ENCODE measurements around the gene RASL10A. TPM values are rescaled to one million over a fixed set of nuclear protein-coding genes. Genes with fewer than 3 reads are reported as not detected.

The RASL10A gene
- total and polyA plus RNA-seq, 5 donors from 2014 or later = not detected

DNA sequence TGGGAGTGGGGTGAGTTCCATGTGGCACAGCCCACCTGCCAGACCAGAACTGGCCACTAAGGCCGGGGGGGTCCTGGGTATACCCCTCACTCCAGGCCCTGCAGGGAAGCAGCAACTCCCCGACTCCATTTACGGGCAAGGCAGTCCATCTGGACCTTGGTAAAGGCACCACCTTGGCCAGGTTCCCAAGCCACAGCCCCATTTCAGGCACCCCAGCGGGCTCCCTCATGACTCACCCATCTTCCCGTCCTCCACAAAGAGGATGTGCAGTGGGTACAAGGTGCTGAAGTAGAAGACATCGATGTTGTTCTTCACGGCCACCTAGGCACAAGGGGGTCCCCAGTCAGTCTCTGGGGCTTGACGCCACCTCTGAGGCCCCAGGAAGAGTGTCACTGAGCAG lies 15.7 kb upstream of the RASL10A start:
- Histone ChIP-seq H3K4me1 (ENCODE audit: control insufficient read depth, insufficient read depth, low read length, poor library complexity, severe bottlenecking) (no peaks in the 10 kb centered on the region), H3K27me3 (ENCODE audit: control insufficient read depth, insufficient read depth, low read length) (no peaks in the 10 kb centered on the region), H3K27ac (ENCODE audit: insufficient read depth, low read length, poor library complexity, severe bottlenecking) (no peak overlapping the region), H3K4me3 (ENCODE audit: low read depth, low read length) (no peak overlapping the region), H3K9me3 (ENCODE audit: control insufficient read depth in 2 of 2, low read length in 2 of 2) (no peaks in the 10 kb centered on the region), H3K36me3 (ENCODE audit: control insufficient read depth, insufficient read depth, low read length) (peaks cover 65% of the 10 kb centered on the region)
- Mint-ChIP-seq H3K36me3 (peaks cover 27% of the 10 kb centered on the region), H3K4me1 (no peaks in the 10 kb centered on the region), H3K9me3 (no peaks in the 10 kb centered on the region), H3K4me3 (no peak overlapping the region), H3K27me3 (no peaks in the 10 kb centered on the region), H3K27ac (no peak overlapping the region)
- no peak for DNase-seq
- ATAC-seq (ENCODE audit: low read depth in 2 of 2) = no peak

DNA sequence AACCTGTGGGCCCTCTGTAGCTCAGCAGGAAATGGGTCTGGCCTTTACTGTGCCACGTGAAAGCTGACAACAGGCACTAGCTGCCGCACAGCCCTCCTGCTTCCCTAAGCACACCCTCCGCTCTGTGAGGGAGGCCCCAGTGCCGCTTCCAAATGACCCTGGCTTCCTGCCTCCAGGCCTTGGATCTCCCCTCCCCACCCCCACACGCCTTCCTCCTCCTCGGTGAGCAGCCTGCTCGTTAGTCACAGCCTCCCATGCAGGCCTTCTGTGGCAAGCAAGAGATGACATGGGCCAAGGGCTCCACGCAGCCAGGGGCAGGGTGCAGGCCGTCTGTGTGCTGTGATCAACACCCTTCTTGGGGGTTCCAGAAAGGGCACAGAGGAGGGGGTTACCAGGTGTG lies 15.3 kb upstream of the RASL10A start:
- ATAC-seq (ENCODE audit: low read depth in 2 of 2) = no peak
- H3K9me3 ChIP-seq (ENCODE audit: control insufficient read depth in 2 of 2, low read length in 2 of 2) = no peaks in the 10 kb centered on the region
- Mint-ChIP-seq H3K4me3 (no peak overlapping the region), H3K4me1 (no peaks in the 10 kb centered on the region), H3K36me3 (peaks cover 22% of the 10 kb centered on the region), H3K27ac (no peak overlapping the region), H3K9me3 (no peaks in the 10 kb centered on the region), H3K27me3 (no peaks in the 10 kb centered on the region)
- no peaks in the 10 kb centered on the region for H3K4me1 ChIP-seq (ENCODE audit: control insufficient read depth, insufficient read depth, low read length, poor library complexity, severe bottlenecking)
- no peak overlapping the region for H3K4me3 ChIP-seq (ENCODE audit: low read depth, low read length)
- H3K27me3 ChIP-seq (ENCODE audit: control insufficient read depth, insufficient read depth, low read length) = no peaks in the 10 kb centered on the region
- H3K27ac ChIP-seq (ENCODE audit: insufficient read depth, low read length, poor library complexity, severe bottlenecking) = no peak overlapping the region
- no peak for DNase-seq
- H3K36me3 ChIP-seq (ENCODE audit: control insufficient read depth, insufficient read depth, low read length) = peaks cover 61% of the 10 kb centered on the region

DNA sequence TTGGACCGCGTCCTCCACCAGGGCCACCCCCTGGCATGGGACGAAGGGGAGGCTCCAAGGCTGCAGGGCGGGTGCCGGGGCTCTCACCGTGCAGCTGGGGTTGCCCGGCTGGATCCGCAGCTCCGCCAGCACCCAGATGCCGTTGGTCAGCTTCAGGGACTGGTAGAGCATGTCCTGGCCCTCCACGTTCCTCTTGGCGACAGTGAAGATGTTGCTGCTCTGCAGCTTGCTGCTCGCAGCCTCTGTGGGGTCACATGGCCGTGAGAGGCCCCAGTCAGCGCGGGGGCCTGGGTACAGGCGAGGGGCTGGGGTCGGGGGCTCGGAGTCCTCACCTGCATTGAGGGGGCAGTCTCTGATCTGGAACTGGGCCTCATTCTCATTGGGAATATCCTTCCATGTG lies 14.8 kb upstream of the RASL10A start:
- DNase-seq (no peak), ATAC-seq (ENCODE audit: low read depth in 2 of 2) (no peak)
- Mint-ChIP-seq H3K27me3 (no peaks in the 10 kb centered on the region), H3K4me3 (no peak overlapping the region), H3K9me3 (no peaks in the 10 kb centered on the region), H3K4me1 (no peaks in the 10 kb centered on the region), H3K27ac (no peak overlapping the region), H3K36me3 (peaks cover 18% of the 10 kb centered on the region)
- Histone ChIP-seq H3K27me3 (ENCODE audit: control insufficient read depth, insufficient read depth, low read length) (no peaks in the 10 kb centered on the region), H3K27ac (ENCODE audit: insufficient read depth, low read length, poor library complexity, severe bottlenecking) (no peak overlapping the region), H3K9me3 (ENCODE audit: control insufficient read depth in 2 of 2, low read length in 2 of 2) (no peaks in the 10 kb centered on the region), H3K4me1 (ENCODE audit: control insufficient read depth, insufficient read depth, low read length, poor library complexity, severe bottlenecking) (no peaks in the 10 kb centered on the region), H3K36me3 (ENCODE audit: control insufficient read depth, insufficient read depth, low read length) (peaks cover 58% of the 10 kb centered on the region), H3K4me3 (ENCODE audit: low read depth, low read length) (no peak overlapping the region)

DNA sequence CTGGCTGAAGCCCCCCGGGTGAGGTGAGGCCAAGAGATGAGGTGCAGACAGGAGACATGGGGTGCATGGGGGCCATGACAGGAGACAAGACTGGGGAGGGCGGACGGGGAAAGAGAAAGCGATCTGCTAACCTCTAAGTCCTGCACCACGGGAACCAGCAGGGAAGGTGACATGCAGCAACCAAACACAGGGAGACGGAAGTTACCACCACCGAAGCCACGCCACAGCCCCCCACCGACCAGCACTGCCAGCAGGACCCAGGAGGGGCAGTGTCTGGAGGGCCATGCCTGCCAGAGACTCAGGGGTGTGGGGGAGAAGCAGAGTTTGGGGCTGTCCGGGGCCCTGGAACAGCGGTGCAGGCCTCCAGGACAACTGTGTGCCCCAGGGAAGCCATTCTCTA lies 14.1 kb upstream of the RASL10A start:
- no peaks in the 10 kb centered on the region for H3K27me3 Mint-ChIP-seq
- DNase-seq = no peak
- H3K9me3 ChIP-seq (ENCODE audit: control insufficient read depth in 2 of 2, low read length in 2 of 2) = no peaks in the 10 kb centered on the region
- H3K27me3 ChIP-seq (ENCODE audit: control insufficient read depth, insufficient read depth, low read length) = no peaks in the 10 kb centered on the region
- no peak overlapping the region for H3K4me3 ChIP-seq (ENCODE audit: low read depth, low read length)
- no peak overlapping the region for H3K27ac ChIP-seq (ENCODE audit: insufficient read depth, low read length, poor library complexity, severe bottlenecking)
- H3K4me1 ChIP-seq (ENCODE audit: control insufficient read depth, insufficient read depth, low read length, poor library complexity, severe bottlenecking) = no peaks in the 10 kb centered on the region
- H3K4me3 Mint-ChIP-seq = no peak overlapping the region
- H3K36me3 Mint-ChIP-seq = peaks cover 11% of the 10 kb centered on the region
- no peak overlapping the region for H3K27ac Mint-ChIP-seq
- H3K36me3 ChIP-seq (ENCODE audit: control insufficient read depth, insufficient read depth, low read length) = peaks cover 52% of the 10 kb centered on the region
- ATAC-seq (ENCODE audit: low read depth in 2 of 2) = no peak
- no peaks in the 10 kb centered on the region for H3K4me1 Mint-ChIP-seq
- H3K9me3 Mint-ChIP-seq = no peaks in the 10 kb centered on the region

DNA sequence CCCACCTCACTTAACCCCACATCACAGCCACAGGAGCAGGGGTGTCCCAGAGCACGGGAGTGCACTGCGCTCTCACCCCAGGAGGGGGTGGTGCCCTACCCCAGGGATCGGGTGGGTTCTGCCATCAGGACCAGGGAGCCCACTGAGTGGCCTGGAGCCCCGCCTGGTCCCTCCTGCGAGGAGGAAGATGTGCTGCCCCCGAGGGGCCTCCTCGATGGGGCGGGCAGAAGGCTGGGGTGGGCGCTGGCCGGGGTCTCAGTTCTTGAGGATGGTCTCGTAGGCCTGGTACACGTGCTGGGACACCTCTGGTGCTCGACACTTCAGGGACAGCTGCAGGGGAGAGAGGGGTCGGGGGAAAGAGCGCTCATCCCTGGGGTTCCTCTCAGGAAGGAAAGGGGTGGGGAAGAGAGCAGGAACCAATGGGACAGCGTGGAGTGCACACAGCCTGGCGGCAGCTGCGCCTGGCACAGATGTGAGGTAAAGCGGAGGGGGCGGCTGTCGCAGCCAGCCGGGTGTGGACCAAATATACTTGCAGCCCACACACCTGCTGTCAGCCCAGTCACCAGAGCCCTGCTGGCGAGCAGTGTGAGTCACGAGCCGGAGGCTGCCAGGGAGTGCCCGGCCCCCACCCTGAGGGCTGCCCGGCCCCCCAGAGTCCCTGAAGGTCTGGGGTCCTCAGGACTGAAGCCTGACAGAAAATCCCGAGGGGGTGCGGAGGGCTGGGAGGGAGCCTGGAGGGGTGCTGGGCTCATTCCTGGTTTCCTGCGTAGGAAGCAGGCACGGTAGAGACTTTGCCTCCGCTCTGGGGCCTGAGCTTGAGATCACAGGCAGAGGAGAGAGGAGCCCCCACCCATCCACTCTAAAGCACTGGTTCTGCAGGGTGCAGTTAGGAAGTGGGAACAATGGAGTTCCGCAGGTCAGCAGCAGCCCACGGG lies 13.3 kb upstream of the RASL10A start:
- H3K9me3 ChIP-seq (ENCODE audit: control insufficient read depth in 2 of 2, low read length in 2 of 2) = no peaks in the 10 kb centered on the region
- no peak for ATAC-seq (ENCODE audit: low read depth in 2 of 2)
- peaks cover 11% of the 10 kb centered on the region for H3K36me3 Mint-ChIP-seq
- no peaks in the 10 kb centered on the region for H3K9me3 Mint-ChIP-seq
- no peak overlapping the region for H3K27ac Mint-ChIP-seq
- no peak for DNase-seq
- no peaks in the 10 kb centered on the region for H3K27me3 ChIP-seq (ENCODE audit: control insufficient read depth, insufficient read depth, low read length)
- H3K4me3 Mint-ChIP-seq = no peak overlapping the region
- H3K4me1 ChIP-seq (ENCODE audit: control insufficient read depth, insufficient read depth, low read length, poor library complexity, severe bottlenecking) = no peaks in the 10 kb centered on the region
- H3K27me3 Mint-ChIP-seq = no peaks in the 10 kb centered on the region
- peaks cover 0 to under 1% (median 0%) of the 10 kb centered on the region in 4 donors for H3K4me1 Mint-ChIP-seq
- no peak overlapping the region for H3K27ac ChIP-seq (ENCODE audit: insufficient read depth, low read length, poor library complexity, severe bottlenecking)
- peaks cover 44% of the 10 kb centered on the region for H3K36me3 ChIP-seq (ENCODE audit: control insufficient read depth, insufficient read depth, low read length)
- no peak overlapping the region for H3K4me3 ChIP-seq (ENCODE audit: low read depth, low read length)

DNA sequence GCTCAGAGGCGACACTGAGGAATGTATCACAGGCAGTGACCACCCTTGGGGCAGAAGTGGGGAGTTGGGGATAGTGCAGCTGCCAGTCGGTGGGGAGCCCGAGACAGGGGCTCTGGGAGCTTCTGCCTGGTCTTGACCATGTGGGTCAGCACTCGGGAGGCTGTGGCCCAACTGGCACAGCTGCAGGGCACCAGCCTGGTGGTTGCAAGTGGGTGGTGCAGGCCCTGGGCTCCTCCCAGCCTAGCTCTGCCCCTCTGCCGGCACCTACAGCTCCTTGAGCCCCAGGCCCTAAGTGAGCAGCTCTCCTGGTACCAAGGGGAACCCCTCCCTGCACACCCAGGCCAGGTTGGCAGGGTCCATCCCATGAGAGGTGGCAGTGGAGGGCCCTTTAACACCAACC lies 12.6 kb upstream of the RASL10A start:
- no peak overlapping the region for H3K4me3 Mint-ChIP-seq
- H3K27ac ChIP-seq (ENCODE audit: insufficient read depth, low read length, poor library complexity, severe bottlenecking) = no peak overlapping the region
- DNase-seq = no peak
- no peaks in the 10 kb centered on the region for H3K9me3 Mint-ChIP-seq
- no peaks in the 10 kb centered on the region for H3K27me3 ChIP-seq (ENCODE audit: control insufficient read depth, insufficient read depth, low read length)
- ATAC-seq (ENCODE audit: low read depth in 2 of 2) = no peak
- H3K36me3 ChIP-seq (ENCODE audit: control insufficient read depth, insufficient read depth, low read length) = peaks cover 44% of the 10 kb centered on the region
- no peaks in the 10 kb centered on the region for H3K4me1 ChIP-seq (ENCODE audit: control insufficient read depth, insufficient read depth, low read length, poor library complexity, severe bottlenecking)
- H3K4me1 Mint-ChIP-seq = peaks cover 0 to 4% (median 0%) of the 10 kb centered on the region in 4 donors
- peaks cover 8% of the 10 kb centered on the region for H3K36me3 Mint-ChIP-seq
- H3K27ac Mint-ChIP-seq = no peak overlapping the region
- H3K4me3 ChIP-seq (ENCODE audit: low read depth, low read length) = no peak overlapping the region
- no peaks in the 10 kb centered on the region for H3K9me3 ChIP-seq (ENCODE audit: control insufficient read depth in 2 of 2, low read length in 2 of 2)
- H3K27me3 Mint-ChIP-seq = no peaks in the 10 kb centered on the region

GRCh38 chr22:29327089-29327764 lies 11.7 kb upstream of the RASL10A start:
- Mint-ChIP-seq H3K4me1 (peaks cover 0 to 4% (median 0%) of the 10 kb centered on the region in 4 donors), H3K27me3 (no peaks in the 10 kb centered on the region), H3K4me3 (no peak overlapping the region), H3K27ac (no peak overlapping the region), H3K36me3 (peaks cover 8% of the 10 kb centered on the region), H3K9me3 (no peaks in the 10 kb centered on the region)
- H3K27ac ChIP-seq (ENCODE audit: insufficient read depth, low read length, poor library complexity, severe bottlenecking) = no peak overlapping the region
- ATAC-seq (ENCODE audit: low read depth in 2 of 2) (no peak), DNase-seq (no peak)
- H3K36me3 ChIP-seq (ENCODE audit: control insufficient read depth, insufficient read depth, low read length) = peaks cover 38% of the 10 kb centered on the region
- no peak overlapping the region for H3K4me3 ChIP-seq (ENCODE audit: low read depth, low read length)
- no peaks in the 10 kb centered on the region for H3K9me3 ChIP-seq (ENCODE audit: control insufficient read depth in 2 of 2, low read length in 2 of 2)
- no peaks in the 10 kb centered on the region for H3K4me1 ChIP-seq (ENCODE audit: control insufficient read depth, insufficient read depth, low read length, poor library complexity, severe bottlenecking)
- H3K27me3 ChIP-seq (ENCODE audit: control insufficient read depth, insufficient read depth, low read length) = no peaks in the 10 kb centered on the region
